H9 (cell line): ENCODE results near the gene KIF6. TPM values are rescaled to one million over a fixed set of nuclear protein-coding genes. Genes with fewer than 3 reads are reported as not detected.

Experiments used
- DNase-seq: peaks from one replicate; pipeline ENCODE4 v3.0.0-alpha.2; 2017
- H2AFZ ChIP-seq: one replicate; pipeline ENCODE4 v1.6.1; 2013; ENCODE audit warnings: mild to moderate bottlenecking, low read length, control low read depth, moderate library complexity
- H2AK5ac ChIP-seq: 2 replicates; pipeline ENCODE4 v1.6.1; 2013; ENCODE audit warnings: low read length, control low read depth, mixed read lengths; ENCODE audit not compliant: insufficient read length
- H2BK120ac ChIP-seq: one replicate; pipeline ENCODE4 v1.6.1; 2013; ENCODE audit warnings: low read depth, mild to moderate bottlenecking, low read length, control low read depth, inconsistent platforms; ENCODE audit not compliant: poor library complexity, severe bottlenecking
- H2BK12ac ChIP-seq: 2 replicates; pipeline ENCODE4 v1.6.1; 2013; ENCODE audit warnings: low read length, control low read depth, mixed read lengths, low read depth; ENCODE audit not compliant: insufficient read length
- H2BK15ac ChIP-seq: 2 replicates; pipeline ENCODE4 v1.6.1; 2013; ENCODE audit warnings: low read depth, low read length, control low read depth
- H2BK20ac ChIP-seq: one replicate; pipeline ENCODE4 v1.6.1; 2013; ENCODE audit warnings: low read depth, mild to moderate bottlenecking, low read length, control low read depth, inconsistent platforms; ENCODE audit not compliant: poor library complexity, severe bottlenecking
- H2BK5ac ChIP-seq: 2 replicates; pipeline ENCODE4 v1.6.1; 2013; ENCODE audit warnings: low read length, control low read depth, mixed read lengths; ENCODE audit not compliant: insufficient read length
- H3K14ac ChIP-seq: 2 replicates; pipeline ENCODE4 v1.6.1; 2013; ENCODE audit warnings: low read length, control low read depth; ENCODE audit not compliant: insufficient read depth
- H3K18ac ChIP-seq: 2 replicates; pipeline ENCODE4 v1.6.1; 2013; ENCODE audit warnings: low read depth, mild to moderate bottlenecking, mixed read lengths, low read length, control low read depth; ENCODE audit not compliant: insufficient read length
- H3K23ac ChIP-seq: 2 replicates; pipeline ENCODE4 v1.6.1; 2013; ENCODE audit warnings: low read length, control low read depth, mixed read lengths, low read depth; ENCODE audit not compliant: insufficient read length
- H3K23me2 ChIP-seq: 2 replicates; pipeline ENCODE4 v1.6.1; 2013; ENCODE audit warnings: low read depth, mild to moderate bottlenecking, mixed read lengths, low read length, control low read depth; ENCODE audit not compliant: insufficient read length, poor library complexity, severe bottlenecking
- H3K27ac ChIP-seq: 2 replicates; pipeline ENCODE4 v1.5.1; 2013; ENCODE audit warnings: low read length, control low read depth, mixed read lengths, low read depth; ENCODE audit not compliant: insufficient read length
- H3K27me3 ChIP-seq: 2 replicates; pipeline ENCODE4 v1.6.1; 2013; ENCODE audit warnings: low read length, control low read depth, inconsistent platforms; ENCODE audit not compliant: insufficient read depth
- H3K4ac ChIP-seq: 2 replicates; pipeline ENCODE4 v1.6.1; 2013; ENCODE audit warnings: low read depth, mild to moderate bottlenecking, control low read depth, inconsistent platforms, low read length, moderate library complexity
- H3K4me1 ChIP-seq: 2 replicates; pipeline ENCODE4 v1.6.1; 2013; ENCODE audit warnings: low read length, control low read depth, inconsistent platforms; ENCODE audit not compliant: insufficient read depth
- H3K4me2 ChIP-seq: 2 replicates; pipeline ENCODE4 v1.6.1; 2013; ENCODE audit warnings: low read length, control low read depth, mixed read lengths; ENCODE audit not compliant: insufficient read length, insufficient read depth
- H3K56ac ChIP-seq: 2 replicates; pipeline ENCODE4 v1.6.1; 2013; ENCODE audit warnings: low read depth, mild to moderate bottlenecking, mixed read lengths, low read length, control low read depth; ENCODE audit not compliant: insufficient read length
- H3K79me1 ChIP-seq: 2 replicates; pipeline ENCODE4 v1.6.1; 2013; ENCODE audit warnings: low read depth, mild to moderate bottlenecking, moderate library complexity, low read length, control low read depth, inconsistent platforms; ENCODE audit not compliant: insufficient read depth, poor library complexity, severe bottlenecking
- H3K79me2 ChIP-seq: 2 replicates; pipeline ENCODE4 v1.6.1; 2013; ENCODE audit warnings: low read length, control low read depth, inconsistent platforms; ENCODE audit not compliant: insufficient read depth
- H3K9ac ChIP-seq: 2 replicates; pipeline ENCODE4 v1.6.1; 2013; ENCODE audit warnings: low read length, control low read depth, mixed read lengths; ENCODE audit not compliant: insufficient read length; ENCODE audit errors: extremely low read depth
- H3K9me3 ChIP-seq: one replicate; pipeline ENCODE4 v1.6.1; 2013; ENCODE audit warnings: low read depth, low read length, inconsistent platforms; ENCODE audit not compliant: control insufficient read depth
- H3T11ph ChIP-seq: one replicate; pipeline ENCODE4 v1.6.1; 2013; ENCODE audit warnings: mild to moderate bottlenecking, low read length, control low read depth, inconsistent platforms
- H4K20me1 ChIP-seq: one replicate; pipeline ENCODE4 v1.6.1; 2013; ENCODE audit not compliant: control insufficient read depth, insufficient read length, insufficient read depth
- H4K5ac ChIP-seq: 2 replicates; pipeline ENCODE4 v1.6.1; 2013; ENCODE audit warnings: low read depth, mild to moderate bottlenecking, mixed read lengths, low read length, control low read depth; ENCODE audit not compliant: insufficient read length
- H4K8ac ChIP-seq: replicated peaks from 2 replicates; pipeline ENCODE4 v1.6.1; 2013; ENCODE audit warnings: low read length, control low read depth, mixed read lengths, low read depth; ENCODE audit not compliant: insufficient read length
- H4K91ac ChIP-seq: 2 replicates; pipeline ENCODE4 v1.6.1; 2013; ENCODE audit warnings: low read depth, mild to moderate bottlenecking, moderate library complexity, mixed read lengths, low read length, control low read depth; ENCODE audit not compliant: insufficient read length
- H3K27ac Mint-ChIP-seq, 3 experiments: 2 replicates in 2 of 3; 3 replicates in 1 of 3; pipeline ENCODE4 v1.8.0; 2020 to 2021; ENCODE audit warnings: mixed read lengths in 3 of 3, mild to moderate bottlenecking in 1 of 3, moderate library complexity in 1 of 3
- H3K27me3 Mint-ChIP-seq: 2 replicates; pipeline ENCODE4 v1.8.0; 2021; ENCODE audit warnings: low read depth, mild to moderate bottlenecking, moderate library complexity, mixed read lengths
- H3K36me3 Mint-ChIP-seq, 3 experiments: 2 replicates in 2 of 3; 3 replicates in 1 of 3; pipeline ENCODE4 v1.8.0; 2020 to 2021; ENCODE audit warnings: low read depth in 3 of 3, mixed read lengths in 3 of 3; ENCODE audit not compliant: insufficient read depth in 1 of 3
- H3K4me1 Mint-ChIP-seq, 2 experiments: 2 replicates each; pipeline ENCODE4 v1.8.0; 2020; ENCODE audit warnings: mixed read lengths in 2 of 2
- H3K4me3 Mint-ChIP-seq, 2 experiments: 2 replicates in 1 of 2; 3 replicates in 1 of 2; pipeline ENCODE4 v1.8.0; 2020 to 2021; ENCODE audit warnings: mild to moderate bottlenecking in 2 of 2, mixed read lengths in 2 of 2, moderate library complexity in 1 of 2
- H3K9me3 Mint-ChIP-seq, 2 experiments: 2 replicates in 1 of 2; 3 replicates in 1 of 2; pipeline ENCODE4 v1.8.0; 2020; ENCODE audit warnings: mild to moderate bottlenecking in 2 of 2, mixed read lengths in 2 of 2, moderate library complexity in 1 of 2
- CTCF ChIP-seq: fragments of 200-600 bp; sonication (generic); conservative IDR thresholded peaks from 3 replicates; pipeline ENCODE4 v1.8.0; 2021; ENCODE audit warnings: antibody characterized with exemption, mild to moderate bottlenecking
- WGBS: extraction: QIAGEN DNeasy Blood & Tissue Kit; methylation state at CpG from one replicate; pipeline ENCODE4 v1.1.7; 2013; ENCODE audit warnings: missing lambda C conversion rate, low lambda C conversion rate, mixed read lengths; ENCODE audit not compliant: insufficient read length; ENCODE audit errors: extremely low coverage; 5-methylcytosine and 5-hydroxymethylcytosine counted together
- total RNA-seq: library from RNA; stranded (reverse); gene quantifications from 2 replicates; pipeline ENCODE4 v1.2.1, GENCODE V29; 2021

The KIF6 gene
- total RNA-seq, 1 experiment from 2014 or later = 0.63 TPM

- Histone ChIP-seq H3K4me2 (no peak overlapping the region), H4K91ac (no peak overlapping the region)
These were observed 299.7 kb downstream of the KIF6 start for GRCh38 chr6:39425346-39426072.

More at GRCh38 chr6:39425346-39426072, 299.7 kb downstream of the KIF6 start:
- Histone ChIP-seq H3K27ac (no peak overlapping the region), H3K23ac (no peak overlapping the region), H3T11ph (no peak overlapping the region), H4K20me1 (no peaks in the 10 kb centered on the region), H2AK5ac (no peak overlapping the region), H2BK120ac (no peak overlapping the region), H3K9me3 (no peaks in the 10 kb centered on the region), H3K79me1 (no peaks in the 10 kb centered on the region), H3K4me1 (peaks cover 3% of the 10 kb centered on the region; the same call in 1 of the 2 replicates), H2BK20ac (no peak overlapping the region), H3K56ac (no peak overlapping the region), H3K27me3 (no peaks in the 10 kb centered on the region), H3K79me2 (no peaks in the 10 kb centered on the region), H3K9ac (no peak overlapping the region), H4K8ac (no peak overlapping the region), H2BK15ac (no peak overlapping the region), H2BK5ac (no peak overlapping the region), H3K18ac (no peak overlapping the region), H3K4ac (no peak overlapping the region), H3K14ac (no peak overlapping the region), H4K5ac (no peak overlapping the region), H2AFZ (no peak overlapping the region), H3K23me2 (no peaks in the 10 kb centered on the region), H2BK12ac (no peak overlapping the region)
- H3K4me3 Mint-ChIP-seq = no peak overlapping the region
- H3K27me3 Mint-ChIP-seq = no peaks in the 10 kb centered on the region
- DNase-seq = no peak
- no peak for TF ChIP-seq CTCF
- no CpG with 5 or more reads among the region's 6 CpGs for WGBS
- no peaks in the 10 kb centered on the region for H3K9me3 Mint-ChIP-seq
- H3K4me1 Mint-ChIP-seq = peaks cover 15 to 16% of the 10 kb centered on the region in 2 experiments
- H3K36me3 Mint-ChIP-seq = no peaks in the 10 kb centered on the region
- H3K27ac Mint-ChIP-seq = no peak overlapping the region
